HG02870 (cell line): ENCODE results near the gene RBFOX1.

Experiments used
- ATAC-seq: cut with Tn5 transposase; IDR thresholded peaks from one replicate; pipeline ENCODE4 v1.9.1; 2021; ENCODE audit warnings: mild to moderate bottlenecking, moderate library complexity; ENCODE audit not compliant: unreplicated experiment

Gene RBFOX1

GRCh38 chr16:7334801-7335560 is 2.3 kb downstream of the RBFOX1 start:
- ATAC-seq: no peak

- ATAC-seq: no peak
Measured at GRCh38 chr16:7335991-7336634, 3.5 kb downstream of the RBFOX1 start.

DNA sequence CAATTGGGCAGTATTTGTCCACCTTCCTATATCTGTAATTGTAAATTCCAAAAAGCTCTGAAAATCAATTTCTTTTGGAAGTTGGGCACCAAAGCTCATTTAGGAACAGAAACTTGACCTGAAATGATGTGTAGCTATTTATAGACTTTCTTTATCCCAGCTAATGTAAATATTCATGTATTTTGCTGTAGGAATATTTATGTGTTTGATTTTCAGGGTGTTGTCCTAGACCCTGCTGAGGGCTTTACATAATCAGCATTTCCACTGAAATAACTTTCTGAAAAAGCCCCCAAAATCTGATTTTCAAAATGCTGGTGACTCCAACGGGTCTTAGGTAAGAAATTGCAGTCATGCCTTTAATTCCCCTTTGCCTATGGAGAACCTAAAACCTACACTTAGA is 4.1 kb downstream of the RBFOX1 start:
- no peak for ATAC-seq

DNA sequence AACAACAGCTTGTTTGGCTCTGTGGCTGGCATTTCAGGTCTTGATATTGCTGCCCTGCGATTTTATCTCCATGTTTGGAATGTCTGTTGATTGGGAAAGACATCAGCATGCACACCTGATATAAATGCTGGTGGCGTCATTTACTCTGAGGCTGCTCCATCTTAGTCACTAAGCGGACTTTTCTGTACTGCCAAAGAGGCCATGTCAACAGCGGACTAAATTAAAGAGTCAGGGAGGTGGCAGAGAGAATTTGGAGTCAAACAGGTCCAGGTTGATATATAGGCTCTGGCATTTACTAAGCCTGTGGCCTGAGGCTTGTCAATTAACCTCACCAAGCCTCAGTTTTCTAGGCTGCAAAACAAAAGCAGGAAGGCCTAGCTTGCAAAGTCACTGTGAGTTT is 6.2 kb downstream of the RBFOX1 start:
- ATAC-seq: no peak

GRCh38 chr16:7339700-7340099 is 7.1 kb downstream of the RBFOX1 start:
- ATAC-seq: no peak

- no peak for ATAC-seq
Measured at GRCh38 chr16:7340938-7341337, 8.3 kb downstream of the RBFOX1 start.

- ATAC-seq: no peak
Measured at GRCh38 chr16:7342598-7342997, 10.0 kb downstream of the RBFOX1 start.

DNA sequence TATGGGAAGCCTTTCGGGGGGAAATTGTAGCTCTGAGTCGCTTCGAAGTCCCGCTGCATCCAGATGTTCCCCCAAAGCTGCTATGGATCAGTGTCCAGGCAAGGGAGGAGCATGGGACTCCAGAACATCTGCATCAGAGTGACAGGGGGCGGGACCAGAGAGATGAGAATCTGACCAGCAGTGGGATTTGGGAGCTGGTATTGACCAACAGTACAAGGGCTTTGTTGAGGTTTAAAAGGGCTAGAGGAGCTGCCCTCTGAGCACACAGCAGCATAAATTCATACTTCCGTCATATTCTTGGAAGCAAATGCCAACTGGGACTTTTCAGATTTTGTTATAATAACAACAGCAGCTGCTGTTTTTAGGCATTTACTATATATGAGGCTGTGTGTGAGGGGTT is 10.6 kb downstream of the RBFOX1 start:
- ATAC-seq: no peak

DNA sequence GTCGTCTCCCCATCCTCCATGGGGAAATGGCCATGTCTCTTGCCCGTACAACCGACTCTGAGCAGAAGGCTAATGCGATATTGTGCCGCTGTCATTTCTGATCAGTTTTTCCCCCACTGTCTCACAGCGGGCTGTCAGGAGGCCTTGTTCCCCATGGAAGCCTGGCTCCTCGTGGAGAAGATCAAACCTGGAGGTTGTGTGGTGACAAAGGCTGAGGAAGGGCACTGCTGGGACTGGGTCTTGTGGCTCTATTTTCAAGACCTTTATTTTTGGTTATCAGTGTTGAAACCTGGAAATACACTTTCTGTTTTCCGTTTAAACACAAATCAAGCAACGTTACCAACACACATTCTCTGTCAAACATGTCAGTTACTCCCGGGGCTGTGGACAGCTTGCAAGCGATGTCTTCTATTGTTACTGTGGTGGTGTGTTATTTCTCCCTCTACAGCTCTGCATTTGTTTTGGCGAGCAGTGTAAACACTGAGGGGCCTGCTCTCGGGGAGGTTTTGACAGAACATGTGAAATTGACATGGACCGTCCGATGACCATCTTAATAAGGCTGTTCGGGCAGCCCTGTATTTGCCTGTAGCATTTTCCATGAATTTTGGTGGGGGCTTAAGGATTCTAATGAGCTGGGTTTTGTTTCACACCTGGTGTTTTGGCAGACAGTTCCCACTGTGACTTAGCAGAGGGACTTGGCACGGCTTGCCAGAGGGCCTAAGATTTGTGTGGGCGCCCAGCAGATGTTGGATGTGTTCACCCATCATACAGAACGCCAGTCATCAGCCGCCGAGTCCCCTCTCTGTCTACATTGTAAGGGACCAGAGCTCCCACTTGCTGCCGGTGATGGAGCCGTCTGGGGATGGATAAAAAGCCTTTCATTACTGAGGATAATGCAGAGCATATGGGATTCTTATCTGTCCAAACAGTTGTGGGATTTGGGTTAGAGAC is 12.5 kb downstream of the RBFOX1 start:
- no peak for ATAC-seq

DNA sequence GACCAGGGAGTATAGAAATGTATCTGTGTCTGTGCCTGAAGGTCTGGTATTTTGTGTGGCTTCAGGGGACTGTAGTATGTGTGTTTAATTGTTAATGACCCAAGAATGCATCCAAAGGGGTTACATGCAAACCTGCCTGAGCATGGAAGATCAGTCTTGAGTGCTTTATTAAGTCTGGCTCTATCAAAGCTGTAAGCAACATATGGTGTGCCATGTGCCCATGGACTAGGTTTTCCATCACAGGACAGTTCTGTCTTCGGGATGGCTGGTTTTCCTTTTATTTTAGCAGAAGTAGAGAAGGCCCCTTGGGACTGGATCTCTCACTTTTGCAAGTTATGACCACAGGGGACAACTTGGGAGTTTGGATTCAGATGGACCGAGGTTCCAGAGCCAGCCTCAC is 18.2 kb downstream of the RBFOX1 start:
- no peak for ATAC-seq

DNA sequence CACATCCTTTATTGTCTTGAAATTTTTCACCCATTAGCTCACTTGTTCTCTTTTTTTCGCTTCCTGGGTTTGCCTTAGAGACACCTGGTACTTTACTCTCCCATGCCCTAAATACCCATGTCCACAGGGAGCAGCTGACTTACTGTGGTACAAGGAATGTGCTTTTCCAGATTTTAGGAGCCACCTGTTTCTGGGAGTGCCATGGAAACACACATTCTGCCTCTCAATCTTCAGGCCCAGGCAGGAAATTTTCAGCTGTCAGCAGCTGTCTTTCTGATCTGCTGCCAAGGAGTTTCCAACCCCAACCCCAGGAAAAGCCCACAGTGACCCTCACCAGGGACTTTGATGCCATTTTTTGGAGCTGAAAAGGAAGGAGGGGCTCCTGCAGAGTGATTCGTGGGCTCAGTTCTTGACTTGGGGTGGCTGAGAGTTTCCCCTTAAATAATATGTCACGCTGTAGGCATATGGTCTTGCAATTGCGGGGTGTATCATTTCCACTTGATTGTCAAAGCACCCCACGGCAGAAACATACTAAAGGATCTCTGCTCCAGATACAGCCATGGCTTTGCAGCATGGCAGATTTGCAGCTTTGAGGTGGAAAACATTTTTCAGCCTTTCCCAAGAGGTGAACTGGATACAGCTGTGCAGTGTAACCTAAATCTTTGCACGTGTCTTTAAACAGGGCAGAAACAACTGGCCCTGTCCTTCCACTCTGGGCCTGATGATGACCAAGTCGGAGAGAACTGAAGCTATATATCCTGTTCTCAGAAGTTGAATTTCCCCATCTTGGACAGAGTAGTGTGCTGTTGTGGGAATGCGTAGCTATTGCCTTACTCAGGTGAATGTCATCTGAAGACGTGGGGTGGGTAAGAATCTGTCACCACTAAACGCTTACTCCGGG is 19.2 kb downstream of the RBFOX1 start:
- no peak for ATAC-seq

DNA sequence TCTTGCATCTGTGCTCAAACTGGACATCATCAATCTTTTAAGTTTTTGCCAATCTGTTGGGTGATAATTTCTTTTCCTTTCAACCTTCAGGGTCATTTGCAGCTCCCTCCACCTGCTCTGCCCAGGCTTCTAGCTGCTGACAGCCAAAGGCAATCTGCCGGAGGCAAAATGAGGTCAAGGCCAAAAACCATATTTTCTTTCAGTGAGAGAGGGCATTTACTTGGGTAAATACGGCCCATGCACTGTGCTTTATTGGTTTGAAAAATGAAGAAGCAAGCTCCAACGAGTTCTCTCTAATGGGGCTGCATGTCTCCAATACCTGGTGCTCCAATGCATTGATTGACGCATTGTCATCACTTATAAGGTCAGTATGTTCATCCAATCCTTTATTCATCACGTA is 23.1 kb downstream of the RBFOX1 start:
- no peak for ATAC-seq

- no peak for ATAC-seq
Measured at GRCh38 chr16:7361416-7362129, 28.9 kb downstream of the RBFOX1 start.

DNA sequence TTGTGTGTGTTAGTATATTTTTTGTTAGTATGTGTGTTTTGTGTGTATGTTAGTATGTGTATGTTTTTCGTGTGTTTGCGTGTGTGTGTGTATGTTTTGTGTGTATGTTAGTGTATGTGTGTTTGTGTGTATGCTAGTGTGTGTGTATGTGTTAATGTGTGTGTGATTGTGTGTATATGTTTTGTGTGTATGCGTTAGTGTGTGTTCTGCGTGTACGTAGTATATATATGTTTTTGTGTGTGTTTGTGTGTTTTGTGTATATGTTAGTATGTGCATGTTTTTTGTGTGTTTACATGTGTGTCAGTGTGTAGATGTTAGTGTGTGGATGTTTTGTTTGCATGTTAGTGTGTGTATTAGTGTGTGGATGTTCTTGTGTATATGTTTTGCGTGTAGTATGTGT is 29.6 kb downstream of the RBFOX1 start:
- ATAC-seq: no peak

DNA sequence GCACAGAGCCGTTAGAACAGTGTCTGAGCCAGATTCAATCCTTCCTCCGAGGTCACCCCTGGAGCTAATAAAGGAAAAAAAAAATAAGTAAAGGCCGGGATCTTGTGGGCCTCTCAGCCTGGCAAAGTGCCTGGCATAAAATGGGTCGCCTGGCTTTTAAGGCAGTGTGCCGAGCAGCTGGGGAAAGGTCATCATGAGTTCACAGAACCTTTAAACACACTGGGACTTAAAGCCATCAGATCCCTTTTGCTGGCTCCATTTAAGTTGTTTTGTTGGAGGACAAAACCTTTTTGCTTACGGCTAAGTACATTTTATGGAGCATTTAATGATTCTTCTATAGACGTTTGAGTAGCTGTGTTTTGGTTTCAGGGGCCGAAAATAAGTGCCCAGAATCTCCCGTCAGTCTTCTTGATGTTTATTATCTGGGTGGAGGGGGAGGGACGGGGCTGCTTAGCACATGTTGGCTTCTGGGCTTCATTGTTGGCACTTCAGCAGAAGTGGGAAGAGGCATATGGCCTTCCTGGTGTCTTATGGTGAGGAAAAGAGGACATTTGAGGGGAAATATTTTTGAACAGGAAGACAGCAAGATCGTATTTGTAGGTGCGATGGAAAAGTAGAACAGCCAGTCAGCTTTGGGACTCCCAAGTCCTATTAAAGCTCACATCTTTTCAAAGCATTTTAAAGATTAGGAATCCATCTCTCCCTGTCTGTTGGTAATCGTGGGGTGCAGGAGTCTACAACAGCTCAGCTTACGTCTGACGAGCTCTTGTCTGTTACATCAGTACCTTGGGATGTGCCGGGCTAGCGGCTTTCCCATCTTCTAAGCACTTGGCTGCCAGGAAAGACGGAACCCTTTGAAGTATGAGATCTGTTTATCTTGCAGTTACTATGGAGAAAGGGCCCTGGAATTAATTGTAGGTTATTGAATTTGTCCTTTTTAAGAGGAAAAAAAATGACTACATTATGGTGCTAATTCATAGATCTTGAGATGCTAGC is 31.1 kb downstream of the RBFOX1 start:
- no peak for ATAC-seq

- no peak for ATAC-seq
Measured at GRCh38 chr16:7366041-7366440, 33.4 kb downstream of the RBFOX1 start.

GRCh38 chr16:7366993-7367880 is 34.6 kb downstream of the RBFOX1 start:
- ATAC-seq: no peak

GRCh38 chr16:7369204-7369603 is 36.6 kb downstream of the RBFOX1 start:
- no peak for ATAC-seq
